Memory B cell (primary cell): ENCODE results near the gene NSMCE3.
"Not testable (repeated sequence)": the region's sequence is repeated elsewhere in the genome, so short reads cannot be mapped to it uniquely, and the experiment has no call there.

ENCODE experiments used
- ATAC-seq: fragments of 150-1000 bp; cut with Tn5 transposase; 2 replicates; pipeline ENCODE4 v1.10.0; 2021; ENCODE audit warnings: low read depth, mild to moderate bottlenecking, moderate library complexity
- DNase-seq, 2 donors: peaks; one replicate each; pipeline ENCODE4 v3.0.0; 2022; ENCODE audit warnings: low spot score in 2 of 2
- H3K27ac Mint-ChIP-seq: one replicate; pipeline ENCODE4 v1.8.0; 2022; ENCODE audit warnings: mild to moderate bottlenecking, moderate library complexity, mixed read lengths
- H3K27me3 Mint-ChIP-seq: one replicate; pipeline ENCODE4 v1.8.0; 2022; ENCODE audit warnings: mixed read lengths
- H3K36me3 Mint-ChIP-seq: one replicate; pipeline ENCODE4 v1.8.0; 2022; ENCODE audit warnings: mild to moderate bottlenecking, mixed read lengths
- H3K4me1 Mint-ChIP-seq: one replicate; pipeline ENCODE4 v1.8.0; 2022; ENCODE audit warnings: mixed read lengths
- H3K4me3 Mint-ChIP-seq: one replicate; pipeline ENCODE4 v1.8.0; 2022; ENCODE audit warnings: mild to moderate bottlenecking, moderate library complexity, mixed read lengths
- H3K9me3 Mint-ChIP-seq: one replicate; pipeline ENCODE4 v1.8.0; 2022; ENCODE audit warnings: mixed read lengths

Gene NSMCE3

GRCh38 chr15:29259233-29259632, 10.4 kb downstream of the NSMCE3 start:
- no peaks in the 10 kb centered on the region for H3K27me3 Mint-ChIP-seq
- H3K27ac Mint-ChIP-seq: no peak overlapping the region
- H3K4me1 Mint-ChIP-seq: no peaks in the 10 kb centered on the region
- H3K36me3 Mint-ChIP-seq: no peaks in the 10 kb centered on the region
- ATAC-seq: no peak
- H3K4me3 Mint-ChIP-seq: no peak overlapping the region
- DNase-seq: no peak
- H3K9me3 Mint-ChIP-seq: no peaks in the 10 kb centered on the region

GRCh38 chr15:29252234-29252633, 17.4 kb downstream of the NSMCE3 start:
- ATAC-seq (no peak), DNase-seq (no peak)
- no peaks in the 10 kb centered on the region for H3K4me1 Mint-ChIP-seq
- no peak overlapping the region for H3K4me3 Mint-ChIP-seq
- H3K9me3 Mint-ChIP-seq: peaks cover 3% of the 10 kb centered on the region
- no peak overlapping the region for H3K27ac Mint-ChIP-seq
- no peaks in the 10 kb centered on the region for H3K36me3 Mint-ChIP-seq
- H3K27me3 Mint-ChIP-seq: no peaks in the 10 kb centered on the region

GRCh38 chr15:29244544-29244943, 25.1 kb downstream of the NSMCE3 start:
- Mint-ChIP-seq H3K27ac (no peak overlapping the region), H3K27me3 (no peaks in the 10 kb centered on the region), H3K9me3 (peaks cover under 1% of the 10 kb centered on the region), H3K4me3 (no peak overlapping the region), H3K36me3 (no peaks in the 10 kb centered on the region), H3K4me1 (no peaks in the 10 kb centered on the region)
- DNase-seq: no peak
- ATAC-seq: no peak

GRCh38 chr15:29244123-29244522, 25.5 kb downstream of the NSMCE3 start:
- Mint-ChIP-seq H3K9me3 (no peaks in the 10 kb centered on the region), H3K36me3 (no peaks in the 10 kb centered on the region), H3K4me1 (no peaks in the 10 kb centered on the region), H3K27ac (no peak overlapping the region), H3K4me3 (no peak overlapping the region), H3K27me3 (no peaks in the 10 kb centered on the region)
- no peak for DNase-seq
- no peak for ATAC-seq

GRCh38 chr15:29242456-29243242, 27.0 kb downstream of the NSMCE3 start:
- DNase-seq (no peak), ATAC-seq (no peak)
- Mint-ChIP-seq H3K4me1 (no peaks in the 10 kb centered on the region), H3K27ac (no peak overlapping the region), H3K36me3 (no peaks in the 10 kb centered on the region), H3K27me3 (peaks cover 2% of the 10 kb centered on the region), H3K9me3 (peaks cover 1% of the 10 kb centered on the region), H3K4me3 (no peak overlapping the region)

GRCh38 chr15:29241207-29241606, 28.4 kb downstream of the NSMCE3 start:
- Mint-ChIP-seq H3K27me3 (peaks cover 2% of the 10 kb centered on the region), H3K36me3 (no peaks in the 10 kb centered on the region), H3K27ac (no peak overlapping the region), H3K9me3 (peaks cover 3% of the 10 kb centered on the region), H3K4me3 (no peak overlapping the region), H3K4me1 (no peaks in the 10 kb centered on the region)
- no peak for ATAC-seq
- DNase-seq: no peak

GRCh38 chr15:29239395-29239794, 30.2 kb downstream of the NSMCE3 start:
- Mint-ChIP-seq H3K27me3 (peaks cover 2% of the 10 kb centered on the region), H3K27ac (no peak overlapping the region), H3K4me3 (no peak overlapping the region), H3K4me1 (no peaks in the 10 kb centered on the region), H3K36me3 (no peaks in the 10 kb centered on the region), H3K9me3 (peaks cover 7% of the 10 kb centered on the region)
- no peak for ATAC-seq
- no peak for DNase-seq

- Mint-ChIP-seq H3K36me3 (no peaks in the 10 kb centered on the region), H3K27me3 (peaks cover 18% of the 10 kb centered on the region), H3K4me3 (no peak overlapping the region), H3K27ac (no peak overlapping the region), H3K9me3 (peaks cover 7% of the 10 kb centered on the region), H3K4me1 (no peaks in the 10 kb centered on the region)
- DNase-seq: no peak
- no peak for ATAC-seq
These were observed 36.1 kb downstream of the NSMCE3 start for GRCh38 chr15:29233566-29233965.

GRCh38 chr15:29226436-29227208, 43.0 kb downstream of the NSMCE3 start:
- no peak overlapping the region for H3K27ac Mint-ChIP-seq

GRCh38 chr15:29225534-29226234, 43.9 kb downstream of the NSMCE3 start:
- no peak for ATAC-seq
- H3K4me1 Mint-ChIP-seq: no peaks in the 10 kb centered on the region
- no peaks in the 10 kb centered on the region for H3K9me3 Mint-ChIP-seq
- DNase-seq: no peak
- peaks cover 21% of the 10 kb centered on the region for H3K27me3 Mint-ChIP-seq
- no peaks in the 10 kb centered on the region for H3K36me3 Mint-ChIP-seq
- no peak overlapping the region for H3K4me3 Mint-ChIP-seq
- no peak overlapping the region for H3K27ac Mint-ChIP-seq

More at GRCh38 chr15:29226436-29227208, 43.0 kb downstream of the NSMCE3 start:
- no peak for ATAC-seq
- H3K36me3 Mint-ChIP-seq: no peaks in the 10 kb centered on the region
- no peak for DNase-seq
- no peak overlapping the region for H3K4me3 Mint-ChIP-seq
- peaks cover 21% of the 10 kb centered on the region for H3K27me3 Mint-ChIP-seq
- no peaks in the 10 kb centered on the region for H3K4me1 Mint-ChIP-seq
- no peaks in the 10 kb centered on the region for H3K9me3 Mint-ChIP-seq

GRCh38 chr15:29224987-29225363, 44.6 kb downstream of the NSMCE3 start:
- H3K9me3 Mint-ChIP-seq, H3K4me1 Mint-ChIP-seq, H3K4me3 Mint-ChIP-seq, ATAC-seq, H3K27ac Mint-ChIP-seq, DNase-seq, H3K36me3 Mint-ChIP-seq: not testable (repeated sequence)
- H3K27me3 Mint-ChIP-seq: peaks cover 19% of the 10 kb centered on the region

GRCh38 chr15:29224235-29224986, 45.2 kb downstream of the NSMCE3 start:
- ATAC-seq, H3K36me3 Mint-ChIP-seq, H3K4me3 Mint-ChIP-seq, H3K27ac Mint-ChIP-seq, H3K9me3 Mint-ChIP-seq, H3K4me1 Mint-ChIP-seq: not testable (repeated sequence)
- H3K27me3 Mint-ChIP-seq: peaks cover 14% of the 10 kb centered on the region
- DNase-seq: peak in 1 of 2 donors; percentile 0

GRCh38 chr15:29223640-29224039, 46.0 kb downstream of the NSMCE3 start:
- H3K36me3 Mint-ChIP-seq: no peaks in the 10 kb centered on the region
- DNase-seq: no peak
- peaks cover 2% of the 10 kb centered on the region for H3K9me3 Mint-ChIP-seq
- no peaks in the 10 kb centered on the region for H3K4me1 Mint-ChIP-seq
- H3K27ac Mint-ChIP-seq: no peak overlapping the region
- H3K4me3 Mint-ChIP-seq: no peak overlapping the region
- ATAC-seq: no peak
- H3K27me3 Mint-ChIP-seq: peaks cover 11% of the 10 kb centered on the region
